Esophagus squamous epithelium (tissue), 4 donors: Measurements from ENCODE around the gene RAB43.

Experiments
- POLR2A ChIP-seq, 4 donors: fragments of 450-650 bp; IDR thresholded peaks; one replicate each; pipeline ENCODE4 v1.6.1; 2017; ENCODE audit warnings: antibody characterized with exemption in 4 of 4, mild to moderate bottlenecking in 4 of 4, moderate library complexity in 3 of 4
- TF ChIP-seq, protein P1 (sequence below), 6 experiments: fragments of 450-650 bp in 4 of 6; fragments of 200-600 bp in 2 of 6; sonication (generic) in 2 of 6; IDR thresholded peaks; one replicate each; pipeline ENCODE4 v1.5.1; 2016 to 2019; ENCODE audit warnings: antibody characterized with exemption in 6 of 6, mild to moderate bottlenecking in 4 of 6, moderate library complexity in 4 of 6

DNA sequence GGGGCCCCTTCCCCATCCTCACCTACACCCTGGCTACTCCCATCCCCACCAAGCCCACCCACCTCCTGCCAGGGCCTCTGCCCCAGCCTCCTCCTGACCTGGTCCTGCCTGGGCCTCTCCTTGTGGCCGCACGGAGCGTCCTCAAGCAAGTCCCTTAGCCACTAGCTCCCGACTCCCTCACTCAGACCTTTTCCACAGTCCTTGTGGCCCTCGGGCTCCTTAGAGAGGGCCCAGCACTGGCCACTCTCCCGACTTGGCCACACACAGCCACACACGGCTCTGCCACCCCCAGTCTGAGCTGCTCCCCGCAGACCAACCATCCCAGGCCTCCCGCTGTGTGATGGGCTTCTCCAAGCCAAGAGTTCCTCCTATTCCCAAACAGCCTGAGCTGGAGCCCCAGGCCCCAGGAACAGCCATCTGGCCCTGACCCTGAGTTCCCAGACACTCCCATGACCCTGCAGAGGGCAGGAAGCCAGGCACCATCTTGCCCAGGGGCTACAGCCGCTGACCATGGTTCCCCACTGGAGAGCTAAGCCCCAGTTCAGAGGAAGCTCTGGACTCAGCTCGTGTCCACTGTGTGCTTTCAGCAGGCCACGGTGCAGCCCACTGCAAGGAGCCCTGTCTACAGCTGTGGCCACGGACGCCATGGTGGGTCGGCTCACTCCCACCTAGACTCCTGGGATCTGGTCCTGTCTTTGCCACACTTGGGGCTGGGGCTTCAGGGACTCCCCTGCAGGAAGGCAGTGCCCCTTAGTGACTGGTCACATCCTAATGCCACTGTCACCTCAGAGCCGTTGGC is 7.0 kb upstream of the RAB43 start:
- TF ChIP-seq, protein P1, sequence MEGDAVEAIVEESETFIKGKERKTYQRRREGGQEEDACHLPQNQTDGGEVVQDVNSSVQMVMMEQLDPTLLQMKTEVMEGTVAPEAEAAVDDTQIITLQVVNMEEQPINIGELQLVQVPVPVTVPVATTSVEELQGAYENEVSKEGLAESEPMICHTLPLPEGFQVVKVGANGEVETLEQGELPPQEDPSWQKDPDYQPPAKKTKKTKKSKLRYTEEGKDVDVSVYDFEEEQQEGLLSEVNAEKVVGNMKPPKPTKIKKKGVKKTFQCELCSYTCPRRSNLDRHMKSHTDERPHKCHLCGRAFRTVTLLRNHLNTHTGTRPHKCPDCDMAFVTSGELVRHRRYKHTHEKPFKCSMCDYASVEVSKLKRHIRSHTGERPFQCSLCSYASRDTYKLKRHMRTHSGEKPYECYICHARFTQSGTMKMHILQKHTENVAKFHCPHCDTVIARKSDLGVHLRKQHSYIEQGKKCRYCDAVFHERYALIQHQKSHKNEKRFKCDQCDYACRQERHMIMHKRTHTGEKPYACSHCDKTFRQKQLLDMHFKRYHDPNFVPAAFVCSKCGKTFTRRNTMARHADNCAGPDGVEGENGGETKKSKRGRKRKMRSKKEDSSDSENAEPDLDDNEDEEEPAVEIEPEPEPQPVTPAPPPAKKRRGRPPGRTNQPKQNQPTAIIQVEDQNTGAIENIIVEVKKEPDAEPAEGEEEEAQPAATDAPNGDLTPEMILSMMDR (IDR thresholded peaks at IDR 0.05): no peak
- TF ChIP-seq POLR2A (IDR thresholded peaks at IDR 0.05): no peak
